ENCODE measurements around the gene PARN. TPM values are rescaled to one million over a fixed set of nuclear protein-coding genes. Genes with fewer than 3 reads are reported as not detected.

The PARN gene, protein sequence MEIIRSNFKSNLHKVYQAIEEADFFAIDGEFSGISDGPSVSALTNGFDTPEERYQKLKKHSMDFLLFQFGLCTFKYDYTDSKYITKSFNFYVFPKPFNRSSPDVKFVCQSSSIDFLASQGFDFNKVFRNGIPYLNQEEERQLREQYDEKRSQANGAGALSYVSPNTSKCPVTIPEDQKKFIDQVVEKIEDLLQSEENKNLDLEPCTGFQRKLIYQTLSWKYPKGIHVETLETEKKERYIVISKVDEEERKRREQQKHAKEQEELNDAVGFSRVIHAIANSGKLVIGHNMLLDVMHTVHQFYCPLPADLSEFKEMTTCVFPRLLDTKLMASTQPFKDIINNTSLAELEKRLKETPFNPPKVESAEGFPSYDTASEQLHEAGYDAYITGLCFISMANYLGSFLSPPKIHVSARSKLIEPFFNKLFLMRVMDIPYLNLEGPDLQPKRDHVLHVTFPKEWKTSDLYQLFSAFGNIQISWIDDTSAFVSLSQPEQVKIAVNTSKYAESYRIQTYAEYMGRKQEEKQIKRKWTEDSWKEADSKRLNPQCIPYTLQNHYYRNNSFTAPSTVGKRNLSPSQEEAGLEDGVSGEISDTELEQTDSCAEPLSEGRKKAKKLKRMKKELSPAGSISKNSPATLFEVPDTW
- 10 to 100 TPM; 32.2 to 48.9 TPM for total RNA-seq

- DNase-seq (ENCODE audit: low spot score in 2 of 2) (peak; percentile 98), ATAC-seq (peak; percentile 68 to 72)
- Mint-ChIP-seq H3K9me3 (no peaks in the 10 kb centered on the region), H3K36me3 (peaks cover 25 to 34% of the 10 kb centered on the region in 2 donors), H3K27ac (peak within 1 kb of the TSS; percentile 97 to 99)
Measured at GRCh38 chr16:14629919-14630619, at the start of gene PARN. Gene PARN, minus strand, starts transcription at chr16:14630260. Its CDS starts 135 bp downstream, at chr16:14630125.

GRCh38 chr16:14678748-14679497 is 48.9 kb upstream of the PARN start:
- Mint-ChIP-seq H3K9me3 (no peaks in the 10 kb centered on the region), H3K36me3 (no peaks in the 10 kb centered on the region), H3K27ac (no peak overlapping the region)
- ATAC-seq, result no peak
- DNase-seq (ENCODE audit: low spot score in 2 of 2), result no peak

GRCh38 chr16:14677627-14678026 is 47.6 kb upstream of the PARN start:
- no peak overlapping the region for H3K27ac Mint-ChIP-seq
- H3K9me3 Mint-ChIP-seq, result peaks cover 0 to under 1% of the 10 kb centered on the region in 2 donors
- no peak for ATAC-seq

GRCh38 chr16:14676633-14677032 is 46.6 kb upstream of the PARN start:
- ATAC-seq, result no peak
- H3K36me3 Mint-ChIP-seq, result no peaks in the 10 kb centered on the region
- no peak for DNase-seq (ENCODE audit: low spot score in 2 of 2)
- peaks cover 0 to 4% of the 10 kb centered on the region in 2 donors for H3K9me3 Mint-ChIP-seq
- H3K27ac Mint-ChIP-seq, result no peak overlapping the region

More at GRCh38 chr16:14677627-14678026, 47.6 kb upstream of the PARN start:
- H3K36me3 Mint-ChIP-seq, result no peaks in the 10 kb centered on the region
- DNase-seq (ENCODE audit: low spot score in 2 of 2), result no peak

DNA sequence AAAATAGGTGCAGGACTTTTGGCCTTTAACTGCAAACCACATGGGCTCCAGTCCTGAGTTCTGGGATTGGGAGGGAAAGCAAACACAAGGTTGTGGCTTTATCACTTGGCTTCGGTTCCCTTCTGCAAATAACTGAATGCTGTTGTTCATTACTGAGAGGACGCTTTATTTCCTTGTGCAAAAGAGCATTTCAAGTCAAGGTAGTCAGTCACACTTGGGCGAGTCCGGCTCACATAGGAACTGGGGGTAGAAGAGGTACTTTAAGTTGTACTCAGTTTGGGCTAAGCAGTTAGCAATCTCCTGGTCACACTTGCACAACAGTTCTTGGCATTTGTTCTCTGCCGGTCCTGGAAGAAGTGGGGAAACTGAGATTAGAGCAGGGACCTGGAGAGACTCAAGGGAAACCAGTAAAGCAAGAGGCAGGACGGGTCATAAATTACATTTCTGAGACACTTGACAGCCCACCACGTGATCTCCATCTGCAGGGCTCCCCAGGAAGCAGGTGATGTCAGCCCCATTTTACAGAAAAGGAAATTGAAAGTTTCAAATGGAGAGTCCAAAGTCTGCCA is 42.4 kb upstream of the PARN start:
- H3K9me3 Mint-ChIP-seq, result peaks cover 0 to 4% of the 10 kb centered on the region in 2 donors
- peaks cover 0 to 13% of the 10 kb centered on the region in 2 donors for H3K36me3 Mint-ChIP-seq
- no peak for DNase-seq (ENCODE audit: low spot score in 2 of 2)
- ATAC-seq, result no peak
- H3K27ac Mint-ChIP-seq, result peak overlapping the region in 1 of 2 donors; percentile 12

DNA sequence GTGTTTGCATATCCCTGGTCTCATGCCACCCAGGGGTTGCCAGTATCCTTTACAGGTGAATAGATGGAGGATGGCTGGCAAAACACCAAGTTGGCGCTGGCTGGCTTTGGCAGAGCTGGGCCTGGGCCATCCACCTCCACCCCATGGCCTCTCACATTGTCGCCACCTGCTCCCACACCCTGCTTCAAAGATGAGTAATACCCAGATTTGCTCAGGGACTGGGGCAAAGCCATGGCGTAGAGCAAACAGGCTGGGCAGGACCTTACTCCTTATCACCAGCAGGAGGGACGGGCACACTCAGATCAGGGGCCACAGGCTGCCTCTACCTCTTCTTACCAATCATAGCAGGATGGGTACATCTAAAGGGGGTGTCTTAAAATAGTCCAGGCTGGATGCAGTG is 39.7 kb upstream of the PARN start:
- Mint-ChIP-seq H3K36me3 (peaks cover 0 to 24% of the 10 kb centered on the region in 2 donors), H3K9me3 (peaks cover 0 to 4% of the 10 kb centered on the region in 2 donors), H3K27ac (no peak overlapping the region)
- peak in 1 of 2 donors; percentile 11 for ATAC-seq
- DNase-seq (ENCODE audit: low spot score in 2 of 2), result no peak

DNA sequence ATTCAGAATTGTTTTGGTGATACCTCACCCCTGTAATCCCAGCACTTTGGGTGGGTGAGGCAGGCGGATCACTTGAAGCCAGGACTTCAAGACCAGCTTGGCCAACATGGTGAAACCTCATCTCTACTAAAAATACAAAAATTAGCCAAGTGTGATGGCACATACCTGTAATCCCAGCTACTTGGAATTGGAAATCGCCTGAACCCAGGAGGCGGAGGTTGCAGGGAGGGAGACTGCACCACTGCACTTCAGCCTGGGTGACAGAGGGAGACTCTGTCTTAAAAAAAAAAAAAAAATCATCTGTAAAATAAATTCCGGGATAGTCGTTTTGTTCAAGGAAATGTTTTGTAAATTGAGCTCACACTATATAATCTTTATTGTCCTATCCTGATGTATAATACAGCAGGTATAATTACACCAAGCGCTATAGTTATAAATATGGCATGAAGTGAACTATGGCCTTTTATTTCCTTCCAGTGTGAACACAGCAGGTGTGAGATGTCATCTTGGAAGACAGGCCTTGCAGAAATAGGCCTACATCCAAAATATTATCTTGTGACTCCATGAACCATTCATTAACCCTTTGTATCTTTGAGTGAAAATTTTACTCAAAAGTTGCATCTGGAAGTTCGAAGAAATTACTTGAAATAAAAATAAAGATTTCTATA is 38.6 kb upstream of the PARN start:
- no peak overlapping the region for H3K27ac Mint-ChIP-seq
- no peak for DNase-seq (ENCODE audit: low spot score in 2 of 2)
- peaks cover 0 to 29% of the 10 kb centered on the region in 2 donors for H3K36me3 Mint-ChIP-seq
- peaks cover 0 to 4% of the 10 kb centered on the region in 2 donors for H3K9me3 Mint-ChIP-seq
- no peak for ATAC-seq

GRCh38 chr16:14667347-14668266 is 37.5 kb upstream of the PARN start:
- Mint-ChIP-seq H3K27ac (peak overlapping the region; percentile 49 to 72), H3K36me3 (peaks cover 3 to 34% of the 10 kb centered on the region in 2 donors), H3K9me3 (peaks cover 0 to 3% of the 10 kb centered on the region in 2 donors)
- DNase-seq (ENCODE audit: low spot score in 2 of 2) (no peak), ATAC-seq (no peak)

DNA sequence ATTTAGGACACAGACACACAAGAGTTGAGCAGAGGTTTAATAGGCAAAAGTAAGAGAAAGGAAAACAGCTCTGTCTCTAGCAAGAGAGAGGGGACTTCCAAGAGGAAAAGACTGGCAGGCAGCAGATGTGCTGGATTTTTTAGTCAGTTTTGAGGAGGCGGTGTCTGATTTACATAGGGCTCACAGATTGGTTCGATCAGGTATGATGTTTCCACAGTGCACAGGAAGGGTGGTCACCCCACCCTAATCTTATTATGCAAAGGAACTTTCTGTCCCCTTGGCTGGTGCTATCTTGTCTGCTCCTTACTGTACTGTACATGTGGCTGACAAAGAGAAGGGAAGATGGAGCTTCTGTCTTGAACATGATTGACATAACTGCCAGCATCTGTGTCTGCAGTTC is 28.0 kb upstream of the PARN start:
- Mint-ChIP-seq H3K27ac (peak overlapping the region in 1 of 2 donors; percentile 61), H3K36me3 (peaks cover 12 to 13% of the 10 kb centered on the region in 2 donors), H3K9me3 (no peaks in the 10 kb centered on the region)
- ATAC-seq (no peak), DNase-seq (ENCODE audit: low spot score in 2 of 2) (no peak)

DNA sequence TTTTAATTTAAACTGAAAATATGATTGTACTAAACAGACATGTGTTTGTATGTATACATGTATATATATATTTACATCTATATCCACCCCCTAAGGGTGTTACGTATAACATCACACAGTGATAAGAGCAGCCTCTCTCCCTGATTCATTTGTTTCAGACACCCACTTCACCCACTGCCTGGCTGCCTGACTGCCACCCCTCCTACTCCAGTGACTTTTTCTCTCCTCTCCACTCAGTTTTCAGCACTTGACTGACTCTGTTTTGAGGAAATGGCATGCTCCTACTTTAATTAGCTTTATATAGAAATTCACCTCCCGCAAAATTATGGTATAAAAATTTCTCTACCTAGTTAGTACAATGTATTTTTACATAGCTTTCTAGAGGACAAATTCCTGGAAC is 22.7 kb upstream of the PARN start:
- no peak for ATAC-seq
- H3K36me3 Mint-ChIP-seq, result peaks cover 0 to 7% of the 10 kb centered on the region in 2 donors
- H3K9me3 Mint-ChIP-seq, result no peaks in the 10 kb centered on the region
- H3K27ac Mint-ChIP-seq, result peak overlapping the region in 1 of 2 donors; percentile 45
- no peak for DNase-seq (ENCODE audit: low spot score in 2 of 2)

DNA sequence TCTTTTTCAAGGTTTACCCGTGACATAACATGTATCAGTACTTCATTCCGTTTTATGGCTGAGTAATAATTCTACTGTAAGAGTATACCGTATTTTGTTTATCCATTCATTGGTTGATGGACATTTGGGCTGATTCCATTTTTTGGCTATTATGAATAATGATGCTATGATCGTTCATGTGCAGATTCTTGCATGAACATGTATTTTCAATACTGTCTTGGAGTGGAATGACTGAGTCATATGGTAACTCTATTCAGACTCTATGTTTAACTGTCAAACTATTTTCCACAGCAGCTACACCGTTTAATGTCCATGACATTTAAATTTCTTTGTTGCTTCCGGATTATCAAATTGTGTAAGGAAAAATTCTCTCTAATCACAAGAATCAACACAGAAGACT is 20.6 kb upstream of the PARN start:
- peak in 1 of 2 donors; percentile 28 for ATAC-seq
- H3K36me3 Mint-ChIP-seq, result peaks cover 0 to 7% of the 10 kb centered on the region in 2 donors
- peak overlapping the region; percentile 64 to 82 for H3K27ac Mint-ChIP-seq
- no peaks in the 10 kb centered on the region for H3K9me3 Mint-ChIP-seq
- no peak for DNase-seq (ENCODE audit: low spot score in 2 of 2)

DNA sequence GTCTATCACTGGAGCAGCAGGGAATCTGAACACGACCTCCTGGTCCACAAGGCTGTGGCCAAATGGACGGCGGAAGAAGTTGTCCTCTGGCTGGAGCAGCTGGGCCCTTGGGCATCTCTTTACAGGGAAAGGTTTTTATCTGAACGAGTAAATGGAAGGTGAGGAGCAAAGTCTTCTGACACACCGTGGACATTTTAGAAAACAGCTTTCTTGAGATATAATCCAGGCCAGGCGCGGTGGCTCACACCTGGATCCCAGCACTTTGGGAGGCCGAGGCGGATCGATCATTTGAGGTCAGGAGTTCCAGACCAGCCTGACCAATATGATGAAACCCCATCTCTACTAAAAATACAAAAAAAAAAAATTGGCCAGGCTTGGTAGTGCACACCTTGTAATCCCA is 19.8 kb upstream of the PARN start:
- DNase-seq (ENCODE audit: low spot score in 2 of 2), result no peak
- ATAC-seq, result no peak
- Mint-ChIP-seq H3K36me3 (peaks cover 0 to 7% of the 10 kb centered on the region in 2 donors), H3K27ac (peak overlapping the region in 1 of 2 donors; percentile 64), H3K9me3 (no peaks in the 10 kb centered on the region)

DNA sequence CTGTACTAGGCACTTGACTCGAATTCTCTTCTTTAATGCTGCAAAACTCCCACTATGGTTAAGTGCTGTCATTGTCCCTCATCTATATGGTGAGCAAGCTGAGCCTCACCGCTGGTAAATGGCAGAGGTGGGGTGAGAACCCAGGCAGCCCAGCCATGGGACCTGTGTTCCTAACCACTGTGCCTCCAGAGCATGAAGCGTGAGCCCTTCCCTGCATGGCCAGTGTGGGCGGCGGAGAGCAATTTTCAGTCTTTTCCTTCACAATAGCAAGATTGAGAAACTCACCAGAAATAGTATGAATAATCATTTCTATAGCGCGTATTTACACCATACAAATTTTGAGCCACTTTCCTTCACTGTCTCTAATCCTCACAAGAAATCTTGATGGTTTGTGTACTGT is 11.9 kb upstream of the PARN start:
- H3K36me3 Mint-ChIP-seq, result peaks cover 0 to 7% of the 10 kb centered on the region in 2 donors
- no peaks in the 10 kb centered on the region for H3K9me3 Mint-ChIP-seq
- DNase-seq (ENCODE audit: low spot score in 2 of 2) (no peak), ATAC-seq (no peak)
- no peak overlapping the region for H3K27ac Mint-ChIP-seq

DNA sequence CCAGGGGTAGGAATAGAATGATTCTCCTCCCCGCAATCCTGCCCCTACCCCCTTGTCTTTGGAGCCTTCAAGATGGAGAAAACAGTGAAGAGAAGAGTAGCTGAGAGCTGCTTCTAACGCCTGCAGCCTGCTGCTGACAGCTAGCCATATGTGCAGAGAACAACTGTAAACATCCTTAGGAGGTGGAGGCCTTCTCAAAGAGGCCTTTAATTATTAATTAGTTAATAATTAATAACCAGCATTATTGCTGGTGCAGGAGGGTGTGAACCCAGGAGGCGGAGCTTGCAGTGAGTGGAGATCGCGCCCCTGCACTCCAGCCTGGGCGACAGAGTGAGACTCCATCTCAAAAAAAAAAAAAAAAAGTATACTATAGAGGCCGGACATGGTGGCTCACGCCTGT is 11.1 kb upstream of the PARN start:
- no peak for ATAC-seq
- DNase-seq (ENCODE audit: low spot score in 2 of 2), result no peak
- Mint-ChIP-seq H3K36me3 (peaks cover 0 to 7% of the 10 kb centered on the region in 2 donors), H3K9me3 (no peaks in the 10 kb centered on the region), H3K27ac (peak overlapping the region; percentile 46 to 72)

DNA sequence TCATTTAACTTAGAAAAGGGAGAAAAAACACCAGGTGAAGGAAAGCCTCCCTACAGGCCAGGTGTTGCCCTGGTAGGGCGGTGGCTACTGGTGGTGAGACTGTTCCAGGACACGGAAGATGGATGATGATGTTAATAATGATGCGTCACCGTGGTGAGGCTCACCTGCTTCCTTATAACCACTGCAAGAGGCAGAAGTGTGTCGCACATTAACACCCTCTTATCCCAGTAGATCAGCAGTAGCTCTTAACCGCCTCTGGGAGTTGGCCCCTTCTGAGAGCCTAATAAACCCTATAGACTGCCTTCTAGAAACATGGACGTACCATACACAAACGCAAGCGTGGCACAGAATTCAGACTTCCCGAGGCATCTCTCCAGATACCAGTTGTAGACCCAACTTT is 10.5 kb upstream of the PARN start:
- ATAC-seq (no peak), DNase-seq (ENCODE audit: low spot score in 2 of 2) (no peak)
- peak overlapping the region; percentile 46 to 72 for H3K27ac Mint-ChIP-seq
- H3K9me3 Mint-ChIP-seq, result no peaks in the 10 kb centered on the region
- peaks cover 0 to 7% of the 10 kb centered on the region in 2 donors for H3K36me3 Mint-ChIP-seq

Data from activated naive CD4-positive, alpha-beta T cell treated with anti-CD3 and anti-CD28 coated beads, Interleukin-2, amount 50 U/mL, for 72 hours (primary cell).